Erythroblast (primary cell): Measurements from ENCODE around the gene CGNL1.

Experiments used
- DNase-seq, 2 experiments: peaks; one replicate each; lab custom pipeline; 2025; lab: John Stamatoyannopoulos, UW
- GATA1 ChIP-seq: IDR thresholded peaks from 2 replicates; pipeline ENCODE4 v1.6.1; 2011; ENCODE audit warnings: low read depth, mild to moderate bottlenecking, control low read depth, low read length, moderate library complexity
- POLR2A ChIP-seq: IDR thresholded peaks from 2 replicates; pipeline ENCODE4 v1.6.1; 2011; ENCODE audit warnings: mild to moderate bottlenecking, low read length

CGNL1 gene

GRCh38 chr15:57386976-57387375 is 10.7 kb downstream of the CGNL1 start:
- no peak for DNase-seq
- TF ChIP-seq POLR2A (no peak), GATA1 (no peak)

GRCh38 chr15:57387564-57388076 is 11.3 kb downstream of the CGNL1 start:
- TF ChIP-seq POLR2A = no peak
- no peak for TF ChIP-seq GATA1
- DNase-seq = no peak

- no peak for TF ChIP-seq GATA1
- no peak for TF ChIP-seq POLR2A
- no peak for DNase-seq
Observed at GRCh38 chr15:57388464-57388863, 12.2 kb downstream of the CGNL1 start.

- DNase-seq = no peak
- no peak for TF ChIP-seq POLR2A
- no peak for TF ChIP-seq GATA1
Observed at GRCh38 chr15:57389991-57390390, 13.7 kb downstream of the CGNL1 start.

DNA sequence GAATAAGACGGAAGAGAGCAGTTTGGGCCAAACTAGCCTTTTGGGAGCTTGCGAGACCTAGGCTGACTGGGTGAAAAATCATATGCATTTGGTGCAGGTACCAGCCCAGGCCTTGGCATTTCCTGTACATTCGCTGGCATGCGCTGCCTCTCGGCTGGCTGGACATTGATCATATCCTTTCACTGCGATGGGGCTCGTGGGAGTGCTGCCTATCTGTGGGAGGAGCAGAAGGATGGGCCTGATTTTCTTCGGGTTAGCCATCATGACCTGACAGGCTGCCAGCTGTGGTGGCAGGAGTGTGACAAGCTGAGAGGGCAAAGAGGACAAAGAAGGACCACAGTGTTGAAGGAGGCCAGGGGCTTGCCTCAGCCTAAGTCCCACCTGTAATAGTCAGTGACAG is 14.3 kb downstream of the CGNL1 start:
- no peak for DNase-seq
- TF ChIP-seq POLR2A (no peak), GATA1 (no peak)

- TF ChIP-seq GATA1 (no peak), POLR2A (no peak)
- no peak for DNase-seq
Observed at GRCh38 chr15:57391537-57391936, 15.2 kb downstream of the CGNL1 start.

DNA sequence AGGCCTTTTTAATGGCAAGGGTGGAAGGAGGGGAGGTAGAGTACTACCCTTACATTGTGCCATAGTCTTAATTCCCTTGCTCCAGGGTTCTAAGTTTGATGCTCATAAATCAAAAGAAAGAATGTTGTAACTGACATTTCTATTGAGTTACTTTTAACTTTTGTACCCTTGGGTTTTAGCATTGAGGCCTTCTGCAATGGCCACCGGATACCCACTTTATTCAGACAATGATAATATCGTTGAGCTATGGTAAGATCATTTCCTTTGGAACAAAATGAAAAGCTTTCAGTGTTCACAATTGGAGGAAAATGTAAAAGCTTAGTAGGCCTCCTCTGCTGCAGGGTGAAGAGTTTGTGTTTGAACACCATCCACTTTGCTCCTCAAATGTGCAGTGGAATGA is 16.8 kb downstream of the CGNL1 start:
- TF ChIP-seq POLR2A (no peak), GATA1 (no peak)
- no peak for DNase-seq

DNA sequence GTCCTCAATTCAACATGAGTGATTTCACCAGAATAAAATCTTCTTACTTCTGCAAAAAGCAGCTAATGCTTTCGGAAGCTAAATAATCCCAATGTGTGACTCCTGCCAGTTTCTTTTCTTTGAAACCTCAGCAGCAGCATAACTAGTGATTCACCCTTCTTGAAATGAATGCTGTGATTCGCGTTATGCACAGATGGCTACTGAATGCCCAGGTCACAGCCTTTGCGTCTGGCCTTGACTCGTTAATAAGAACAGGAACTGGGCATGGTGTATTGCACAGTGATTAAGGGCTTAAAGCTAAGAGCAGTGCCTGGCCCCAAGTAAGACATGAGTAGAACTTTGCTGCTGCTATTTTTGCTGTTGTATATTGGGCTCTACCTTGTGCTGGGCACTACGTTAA is 19.0 kb downstream of the CGNL1 start:
- no peak for DNase-seq

GRCh38 chr15:57398336-57398735 is 22.0 kb downstream of the CGNL1 start:
- no peak for TF ChIP-seq GATA1
- TF ChIP-seq POLR2A = no peak
- DNase-seq = no peak

More for the DNA sequence above, 19.0 kb downstream of the CGNL1 start:
- no peak for TF ChIP-seq POLR2A
- TF ChIP-seq GATA1 = no peak

GRCh38 chr15:57401546-57401945 is 25.2 kb downstream of the CGNL1 start:
- no peak for TF ChIP-seq POLR2A
- no peak for TF ChIP-seq GATA1
- no peak for DNase-seq

GRCh38 chr15:57403017-57403416 is 26.7 kb downstream of the CGNL1 start:
- DNase-seq = no peak
- no peak for TF ChIP-seq POLR2A
- TF ChIP-seq GATA1 = no peak

DNA sequence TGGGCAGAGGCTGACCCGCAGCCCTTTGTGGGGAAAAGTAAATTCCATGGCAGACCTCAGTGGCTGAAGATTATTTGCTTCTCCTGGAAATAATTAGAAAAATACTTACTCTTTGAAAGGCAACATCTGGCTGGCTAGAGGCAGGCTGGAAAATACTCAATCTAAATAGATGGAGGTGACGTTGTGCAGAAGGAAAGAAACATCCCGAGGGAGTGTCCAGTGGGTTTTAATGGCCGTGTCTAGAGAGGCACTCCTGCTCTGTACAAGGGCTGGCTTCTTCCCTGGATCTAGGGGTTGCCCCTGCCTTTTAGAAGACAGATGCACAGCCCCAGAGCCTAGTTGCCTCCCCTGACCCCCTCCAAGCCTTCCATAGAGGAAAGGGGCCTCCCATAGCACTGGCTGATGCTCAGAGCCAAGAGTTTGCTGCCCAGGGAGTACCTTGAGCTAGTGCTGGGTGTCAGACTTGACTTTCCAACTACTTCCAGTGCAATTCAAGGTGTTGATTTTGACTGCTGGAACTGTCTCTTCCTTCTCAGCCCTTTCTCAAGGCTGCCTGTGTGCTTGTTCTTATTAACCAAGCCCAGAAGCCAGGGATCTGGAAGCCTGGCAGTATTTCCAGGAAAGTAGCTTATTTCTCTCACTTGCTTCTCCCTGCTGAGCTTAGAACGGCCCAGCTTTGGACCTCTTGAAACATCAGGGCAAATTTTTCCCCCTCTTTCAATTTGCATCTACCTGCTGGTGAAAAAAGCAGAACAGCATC is 27.4 kb downstream of the CGNL1 start:
- no peak for DNase-seq
- TF ChIP-seq GATA1 (no peak), POLR2A (no peak)

DNA sequence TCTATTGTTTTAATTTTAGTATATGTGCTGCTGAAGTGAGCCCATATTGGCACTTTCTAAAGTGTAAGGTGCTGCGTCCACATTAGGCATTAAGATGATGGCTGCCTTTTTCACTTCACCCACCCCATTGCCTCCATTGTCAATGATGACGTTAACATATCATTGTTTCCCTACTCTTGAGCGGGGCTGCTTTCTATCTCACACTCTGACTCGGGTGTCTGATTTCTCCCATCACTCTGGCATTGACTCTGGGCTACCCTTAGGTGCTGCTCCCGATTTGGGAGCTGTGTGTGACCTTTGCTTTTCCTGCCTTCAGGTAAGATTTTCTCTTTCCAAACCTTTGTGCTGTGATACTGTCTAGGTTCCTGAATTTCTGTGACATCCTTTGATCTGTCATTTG is 28.8 kb downstream of the CGNL1 start:
- TF ChIP-seq GATA1 (no peak), POLR2A (no peak)
- no peak for DNase-seq

- DNase-seq = no peak
- TF ChIP-seq POLR2A = no peak
- no peak for TF ChIP-seq GATA1
Observed at GRCh38 chr15:57406062-57406772, 29.9 kb downstream of the CGNL1 start.
